Ovary (tissue), 3 donors: Measurements from ENCODE around the gene ZNF827.

Experiments used
- EP300 ChIP-seq: sonication (generic); formaldehyde crosslinking; IDR thresholded peaks from one replicate; pipeline ENCODE4 v1.6.1; 2017; ENCODE audit warnings: antibody characterized with exemption
- POLR2A ChIP-seq: fragments of 450-650 bp; IDR thresholded peaks from one replicate; pipeline ENCODE4 v1.6.1; 2017; ENCODE audit warnings: antibody characterized with exemption, mild to moderate bottlenecking, moderate library complexity
- TF ChIP-seq, protein P1 (sequence below), 3 donors: fragments of 450-650 bp in 2 of 3; fragments of 200-600 bp in 1 of 3; IDR thresholded peaks; one replicate each; pipeline versions ENCODE4 v1.5.1 to v1.8.0; 2016 to 2022; ENCODE audit warnings: antibody characterized with exemption in 3 of 3, mild to moderate bottlenecking in 1 of 3
- donor health status: DM: no; HTN: no; CAD: no.

DNA sequence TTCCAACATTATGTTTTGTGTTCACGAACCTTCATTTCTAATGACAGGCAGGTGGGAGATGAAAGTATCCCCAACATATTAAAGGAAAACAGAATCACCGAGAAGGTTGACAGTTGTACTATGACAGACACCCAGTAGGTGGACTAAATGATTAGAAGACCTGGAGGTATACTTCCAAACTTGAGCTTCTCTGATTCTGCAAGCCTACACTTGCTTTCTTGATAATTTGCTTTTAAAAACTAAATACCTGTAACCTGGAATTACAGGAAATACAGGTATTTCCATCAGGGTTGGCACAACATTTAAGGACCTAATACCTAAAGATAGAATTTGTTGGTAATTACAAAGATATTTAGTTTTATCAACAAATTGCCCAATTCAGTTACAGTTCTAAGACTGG, 215.3 kb downstream of the ZNF827 start:
- no peak for TF ChIP-seq POLR2A
- TF ChIP-seq, protein P1, sequence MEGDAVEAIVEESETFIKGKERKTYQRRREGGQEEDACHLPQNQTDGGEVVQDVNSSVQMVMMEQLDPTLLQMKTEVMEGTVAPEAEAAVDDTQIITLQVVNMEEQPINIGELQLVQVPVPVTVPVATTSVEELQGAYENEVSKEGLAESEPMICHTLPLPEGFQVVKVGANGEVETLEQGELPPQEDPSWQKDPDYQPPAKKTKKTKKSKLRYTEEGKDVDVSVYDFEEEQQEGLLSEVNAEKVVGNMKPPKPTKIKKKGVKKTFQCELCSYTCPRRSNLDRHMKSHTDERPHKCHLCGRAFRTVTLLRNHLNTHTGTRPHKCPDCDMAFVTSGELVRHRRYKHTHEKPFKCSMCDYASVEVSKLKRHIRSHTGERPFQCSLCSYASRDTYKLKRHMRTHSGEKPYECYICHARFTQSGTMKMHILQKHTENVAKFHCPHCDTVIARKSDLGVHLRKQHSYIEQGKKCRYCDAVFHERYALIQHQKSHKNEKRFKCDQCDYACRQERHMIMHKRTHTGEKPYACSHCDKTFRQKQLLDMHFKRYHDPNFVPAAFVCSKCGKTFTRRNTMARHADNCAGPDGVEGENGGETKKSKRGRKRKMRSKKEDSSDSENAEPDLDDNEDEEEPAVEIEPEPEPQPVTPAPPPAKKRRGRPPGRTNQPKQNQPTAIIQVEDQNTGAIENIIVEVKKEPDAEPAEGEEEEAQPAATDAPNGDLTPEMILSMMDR (IDR thresholded peaks at IDR 0.05) = no peak
- TF ChIP-seq EP300 = no peak
